GM21390 (cell line): Measurements from ENCODE around the gene A3GALT2.

Experiments
- ATAC-seq: cut with Tn5 transposase; IDR thresholded peaks from one replicate; pipeline ENCODE4 v1.9.1; 2021; ENCODE audit not compliant: unreplicated experiment

A3GALT2 gene

DNA sequence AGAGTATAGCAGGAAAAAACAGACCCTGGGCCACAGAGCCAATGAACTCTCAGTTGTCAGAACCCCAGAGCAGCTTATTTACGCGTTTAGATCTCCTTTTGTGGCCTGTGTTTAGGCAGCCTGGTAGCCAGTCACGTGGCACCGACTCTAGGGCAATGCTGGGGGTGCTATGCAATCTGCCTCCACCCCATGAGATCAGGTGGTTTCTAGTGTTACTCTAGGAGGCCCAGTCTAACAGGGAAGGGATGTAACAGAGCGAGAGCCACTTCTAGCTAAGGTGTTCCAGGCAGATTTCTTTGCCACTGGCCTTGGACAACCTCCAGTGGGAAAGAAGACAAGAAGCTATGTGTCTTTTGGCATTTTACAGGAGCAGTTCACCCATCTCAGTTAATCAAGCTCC is 12.0 kb upstream of the A3GALT2 start:
- no peak for ATAC-seq

DNA sequence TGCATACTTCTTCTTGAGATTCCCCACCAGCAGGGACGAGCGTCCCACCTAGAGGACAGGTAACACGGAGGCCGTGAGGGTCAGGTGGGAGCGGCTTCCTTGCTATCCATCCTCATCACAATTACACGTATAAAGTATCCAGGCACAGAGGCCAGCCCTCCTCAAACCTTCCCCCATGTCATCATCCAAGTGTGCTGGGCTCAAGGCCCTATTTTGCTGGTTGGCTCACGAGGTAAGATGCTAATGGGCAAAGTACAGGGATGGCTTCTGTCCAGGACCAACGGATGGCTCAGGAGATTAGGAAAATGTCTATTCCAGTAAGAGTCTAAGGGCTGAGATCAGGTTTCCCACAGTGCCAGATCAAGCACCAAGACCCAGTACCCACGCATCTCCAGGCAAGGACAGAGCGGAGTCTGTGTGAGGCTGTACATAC is 11.5 kb upstream of the A3GALT2 start:
- ATAC-seq = no peak

DNA sequence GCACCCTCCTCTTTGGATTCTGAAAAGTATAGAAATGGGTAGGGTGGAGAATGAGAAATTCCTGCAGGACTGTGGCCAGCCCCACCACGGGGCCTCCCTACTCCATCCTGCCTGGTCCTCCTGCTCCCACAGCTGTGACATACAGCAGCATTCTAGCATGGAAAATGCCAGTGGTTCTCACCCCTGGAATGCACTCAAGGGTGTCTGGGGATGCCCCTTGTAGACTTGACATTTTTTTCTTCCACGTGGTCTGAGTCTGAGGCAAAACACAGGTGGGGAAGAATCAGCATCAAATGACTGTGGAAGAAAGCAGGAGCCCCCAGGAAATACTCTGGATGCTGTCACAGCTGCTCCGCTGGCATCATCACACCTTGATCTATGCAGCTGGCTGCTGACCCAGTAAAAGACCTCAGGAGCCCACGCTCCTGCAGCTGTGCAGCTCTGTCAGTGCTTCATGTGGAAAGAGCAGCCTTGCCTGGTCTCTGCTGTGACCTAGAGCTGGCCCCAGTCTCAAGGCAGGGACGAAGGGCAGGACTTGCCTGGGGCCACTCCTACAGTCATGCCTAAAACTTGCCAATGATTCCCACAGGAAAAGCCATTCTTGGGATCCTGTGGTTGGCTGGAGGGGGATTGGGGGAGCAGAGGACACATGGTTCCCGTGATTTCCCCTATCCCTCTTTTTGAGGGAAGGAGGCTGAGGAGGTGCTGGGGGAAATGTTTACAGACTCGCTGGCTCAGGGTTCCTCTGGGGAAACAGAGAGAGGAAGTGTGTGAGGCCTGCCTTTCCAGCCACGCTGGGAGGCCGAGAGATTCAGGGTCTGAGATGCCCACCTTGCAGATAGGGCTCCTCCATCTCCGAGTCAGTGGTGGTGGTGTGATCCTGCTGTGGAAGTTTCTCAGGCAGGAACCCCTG is 10.8 kb upstream of the A3GALT2 start:
- ATAC-seq = no peak

DNA sequence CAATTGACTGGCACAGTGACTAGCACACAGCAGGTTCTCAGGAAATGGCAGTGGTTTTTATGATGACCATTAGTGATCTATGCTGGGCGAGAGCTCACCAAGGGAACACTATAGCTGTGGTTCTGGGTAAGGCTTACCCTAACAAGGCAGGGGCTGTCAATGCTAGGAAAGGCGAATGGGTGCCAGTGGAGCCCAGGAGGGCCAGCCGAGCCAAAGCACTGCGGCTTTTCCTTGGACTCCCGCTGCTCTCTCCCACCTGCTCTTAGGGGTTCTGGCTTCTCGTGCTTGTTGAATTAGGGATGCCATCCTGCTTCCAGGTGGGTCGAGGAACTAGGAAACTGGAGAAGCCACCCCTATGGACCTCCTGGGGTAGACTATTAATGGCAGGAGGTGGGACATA is 10.0 kb upstream of the A3GALT2 start:
- ATAC-seq = no peak

DNA sequence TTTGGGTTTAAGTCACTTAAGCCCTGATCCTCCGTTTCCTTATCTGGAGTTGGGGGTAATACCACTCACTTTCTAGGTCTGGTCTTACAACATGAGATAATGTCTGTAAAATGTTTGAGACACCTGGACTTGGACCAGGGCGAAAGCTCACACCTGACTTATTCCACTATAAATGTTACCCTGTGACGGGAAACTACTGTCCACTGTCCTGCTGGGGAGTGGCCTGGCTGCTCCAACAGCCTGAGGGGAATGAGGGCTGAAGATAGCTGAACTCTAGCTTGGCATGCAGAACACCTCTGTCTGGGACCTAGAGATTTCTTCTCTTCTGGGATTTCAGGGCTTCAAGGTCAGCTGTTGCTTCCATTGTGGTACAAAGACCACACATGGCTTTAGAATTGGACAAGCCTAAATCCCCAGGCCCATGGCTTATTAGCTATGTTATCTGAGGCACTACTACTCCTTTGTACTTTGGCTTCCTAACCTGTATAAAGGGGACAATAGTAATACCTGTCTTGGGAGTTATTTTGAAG is 9.5 kb upstream of the A3GALT2 start:
- no peak for ATAC-seq

DNA sequence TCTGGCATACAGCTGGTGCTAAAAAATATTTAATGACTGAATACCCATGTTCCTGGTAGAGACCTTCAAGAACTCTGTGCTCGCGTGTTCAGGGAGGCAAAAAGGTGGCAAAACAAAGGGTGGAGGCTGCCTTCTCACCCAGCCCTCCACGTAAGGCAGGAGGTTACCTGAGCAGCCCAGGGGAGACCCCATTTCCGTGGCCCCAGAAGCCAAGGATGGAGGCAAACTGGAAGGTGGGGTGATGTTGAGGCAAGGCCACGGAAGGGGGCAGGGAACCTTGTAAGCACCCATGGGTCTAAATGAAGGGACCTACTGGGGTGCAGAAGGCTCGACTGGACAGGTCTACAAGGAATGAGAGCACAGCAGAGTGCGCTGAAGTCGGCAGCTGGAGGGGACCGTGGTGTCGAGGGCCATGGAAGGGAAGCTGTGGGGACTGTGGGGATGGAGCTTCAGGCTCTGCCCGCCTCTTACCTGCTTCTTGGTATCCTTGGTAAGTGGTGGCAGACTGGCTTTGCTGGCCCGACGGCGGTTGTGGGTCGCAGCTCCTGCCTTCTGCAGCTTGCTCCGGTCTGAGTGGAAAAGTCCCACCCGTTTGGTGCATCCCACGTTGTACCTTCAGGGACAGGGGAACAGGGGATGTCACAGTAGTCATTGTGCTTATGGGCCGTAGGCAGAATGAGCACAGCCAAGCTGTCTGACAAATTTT is 8.9 kb upstream of the A3GALT2 start:
- ATAC-seq = no peak

DNA sequence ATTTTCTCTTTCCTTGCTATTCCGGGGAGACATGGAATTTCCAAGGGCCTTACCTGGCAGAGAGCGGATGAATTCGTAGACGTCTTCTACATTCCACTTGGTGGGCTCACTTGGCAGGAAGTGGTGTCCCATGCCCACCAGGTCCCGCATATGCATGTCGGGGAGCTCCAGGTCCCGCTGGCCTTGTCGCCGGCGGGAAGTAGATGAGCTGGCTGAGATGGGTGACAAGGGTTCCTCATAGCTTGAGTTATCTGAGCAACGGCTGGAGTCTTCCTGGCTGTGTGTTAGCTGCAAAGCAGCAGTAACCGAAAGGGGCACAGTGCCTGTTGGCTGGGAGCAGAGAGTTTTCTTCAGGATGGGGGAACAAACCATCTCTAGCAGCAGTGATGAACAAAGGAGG is 7.9 kb upstream of the A3GALT2 start:
- no peak for ATAC-seq

DNA sequence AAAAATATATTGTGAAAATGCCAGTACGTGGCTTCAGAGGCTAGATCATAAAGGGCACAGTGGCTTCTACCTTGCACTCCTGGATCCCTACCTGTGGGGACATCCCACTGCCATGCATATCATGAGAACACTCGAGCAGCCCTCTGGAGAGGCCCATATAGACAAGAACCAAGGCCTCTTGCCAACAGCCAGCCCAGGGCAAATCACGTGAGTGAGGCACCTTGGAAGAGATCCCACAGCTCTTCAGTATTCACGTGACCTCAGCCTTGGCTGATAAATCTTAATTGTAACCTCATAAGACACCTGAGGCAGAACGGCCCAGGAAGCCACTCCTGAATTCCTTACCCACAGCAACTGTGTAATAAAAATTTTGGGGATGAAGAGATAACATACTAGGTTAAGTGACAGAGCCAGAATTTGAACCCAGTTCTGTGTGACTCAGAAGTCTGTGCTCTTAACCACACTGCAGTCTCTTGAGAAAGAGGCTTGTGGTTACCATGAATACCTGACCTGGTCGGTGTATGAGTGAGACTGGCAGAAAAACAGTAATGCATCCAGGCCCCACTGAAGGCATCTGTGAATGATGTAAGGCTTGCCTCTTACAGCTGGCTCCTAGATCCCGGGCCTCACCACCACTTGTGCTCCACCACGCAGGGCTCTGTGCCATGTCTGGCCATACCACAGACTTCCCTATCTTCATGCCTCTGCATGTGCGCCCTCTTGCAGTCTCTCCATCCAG is 6.9 kb upstream of the A3GALT2 start:
- ATAC-seq = no peak

DNA sequence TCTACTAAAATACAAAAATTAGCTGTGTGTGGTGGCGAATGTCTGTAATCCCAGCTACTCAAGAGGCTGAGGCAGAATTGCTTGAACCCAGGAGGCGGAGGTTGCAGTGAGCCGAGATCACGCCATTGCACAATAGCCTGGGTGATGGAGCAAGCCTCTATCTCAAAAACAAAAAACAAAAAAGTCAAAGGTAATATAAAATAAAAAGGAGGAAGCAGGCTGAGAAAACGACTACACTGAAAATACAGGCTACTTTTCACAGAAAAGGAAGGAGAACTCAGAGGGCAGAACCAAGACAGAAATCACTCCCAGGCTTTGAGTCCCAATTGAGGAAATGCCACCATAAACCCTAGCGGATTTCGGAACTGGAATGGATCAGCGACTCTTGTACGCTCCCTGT is 5.9 kb upstream of the A3GALT2 start:
- ATAC-seq = no peak

DNA sequence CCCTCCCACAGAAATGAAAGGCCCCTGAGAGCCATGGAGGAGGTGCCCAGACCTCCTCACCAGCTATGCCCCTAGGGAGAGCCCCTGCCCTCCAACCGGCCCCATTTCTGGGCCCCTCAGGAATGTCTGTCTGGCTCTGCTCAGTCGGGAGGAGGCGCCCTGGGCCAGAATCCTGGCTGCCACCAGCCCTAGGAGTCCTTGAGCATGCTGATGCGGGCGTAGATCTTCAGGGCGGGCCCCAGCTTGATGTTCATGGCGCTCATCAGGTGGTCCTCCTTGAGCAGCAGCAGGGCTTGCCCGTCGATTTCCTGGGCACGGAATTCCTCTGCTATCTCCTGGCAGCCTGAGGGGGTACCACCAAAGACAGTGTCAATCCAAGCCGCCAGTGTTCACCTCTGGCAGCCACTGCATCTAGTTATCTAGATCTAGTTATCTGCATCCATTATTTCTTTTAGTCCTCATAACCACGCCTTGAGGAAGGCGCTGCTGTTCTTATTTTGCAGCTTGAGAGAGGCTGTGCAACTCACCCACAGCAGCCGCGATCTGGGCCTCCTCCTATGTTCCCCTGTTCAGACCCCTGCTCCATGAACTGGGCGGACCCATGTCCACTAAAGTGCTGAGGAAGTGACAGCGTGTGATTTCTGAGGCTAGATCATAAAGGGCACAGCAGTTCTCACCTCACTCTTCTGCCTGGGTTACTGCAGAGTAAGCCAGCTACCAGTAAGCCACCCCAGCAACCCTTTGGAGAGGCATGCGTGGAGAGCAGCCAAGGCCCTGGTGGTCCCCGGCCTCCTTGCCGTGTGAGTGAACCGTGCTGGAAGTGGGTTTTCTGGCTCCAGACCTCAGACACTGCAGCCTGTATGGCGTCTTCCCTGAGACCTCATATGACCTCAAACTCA is 4.0 kb upstream of the A3GALT2 start:
- no peak for ATAC-seq

DNA sequence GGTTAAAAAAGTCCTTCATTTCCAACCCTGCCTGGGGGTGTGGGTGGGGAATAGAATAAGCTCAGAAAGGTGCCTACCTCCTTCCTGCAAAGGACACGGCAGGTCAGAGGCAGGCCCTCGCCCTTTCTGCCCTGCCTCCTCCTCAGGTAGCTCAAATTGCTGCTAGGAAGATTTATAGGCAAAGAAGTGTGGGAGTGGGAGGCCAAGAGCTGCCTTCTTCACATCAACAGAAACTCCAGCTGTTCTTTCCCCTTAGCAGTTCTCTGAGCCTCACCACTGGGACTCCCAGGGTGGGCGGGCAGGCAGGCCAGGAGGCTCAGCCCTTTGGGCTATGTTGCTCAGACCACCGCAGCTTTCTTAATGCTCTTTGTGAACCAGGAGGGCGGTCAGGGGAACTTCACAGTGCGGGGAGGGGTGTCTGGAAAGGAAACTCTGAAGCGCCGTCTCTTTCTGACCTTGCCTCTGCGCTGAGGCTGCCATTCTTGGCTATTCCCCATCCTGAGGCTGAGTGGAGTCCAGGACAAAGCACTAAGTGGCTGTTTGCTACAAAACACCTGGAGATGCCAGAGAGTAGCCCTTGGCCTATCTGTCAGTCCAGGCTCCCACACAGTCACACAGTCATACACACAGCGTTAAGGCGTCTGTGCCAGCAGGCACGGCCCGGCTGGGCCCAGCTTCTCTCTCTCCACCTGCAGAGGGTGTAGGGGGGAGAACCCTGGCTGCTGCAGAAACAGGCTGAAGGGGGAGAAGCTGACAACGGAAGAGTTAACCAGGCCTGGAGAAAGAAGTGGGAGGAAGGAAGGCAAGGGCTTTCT is 3.0 kb upstream of the A3GALT2 start:
- ATAC-seq = no peak

DNA sequence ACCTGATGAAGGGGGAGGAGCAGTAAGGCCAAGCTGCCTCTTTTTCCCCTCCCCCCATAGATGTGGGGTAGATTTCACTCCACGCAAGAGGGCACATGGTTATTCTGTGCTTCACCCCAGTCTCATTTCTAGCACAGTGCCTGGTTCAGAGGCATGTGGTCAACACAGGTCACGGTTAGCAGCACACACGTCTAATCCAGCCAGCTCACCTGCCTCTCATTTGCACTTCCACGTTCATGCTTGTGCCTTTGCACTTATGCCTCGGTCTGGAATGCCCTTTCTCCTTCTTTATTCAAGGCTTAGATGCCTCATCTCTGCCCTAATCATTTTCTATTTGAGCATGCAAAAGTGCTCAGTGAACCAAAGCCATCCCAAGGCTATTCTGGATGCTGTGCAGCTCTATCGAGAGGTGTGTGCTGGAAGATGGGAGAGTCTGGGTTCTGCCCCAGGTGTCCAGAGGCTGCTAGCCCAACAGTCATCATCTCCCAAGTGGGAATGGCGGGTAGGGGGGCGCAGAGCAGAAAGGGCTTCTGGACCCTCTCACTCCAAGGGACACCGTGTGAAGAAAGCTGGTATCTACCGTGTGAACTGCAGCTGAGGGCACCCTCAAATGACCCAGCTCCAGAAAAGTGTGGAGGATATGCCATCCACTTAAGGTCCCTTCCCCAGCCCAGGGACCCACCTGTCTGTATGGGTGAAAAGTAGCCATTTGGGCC is 2.1 kb upstream of the A3GALT2 start:
- ATAC-seq = no peak

DNA sequence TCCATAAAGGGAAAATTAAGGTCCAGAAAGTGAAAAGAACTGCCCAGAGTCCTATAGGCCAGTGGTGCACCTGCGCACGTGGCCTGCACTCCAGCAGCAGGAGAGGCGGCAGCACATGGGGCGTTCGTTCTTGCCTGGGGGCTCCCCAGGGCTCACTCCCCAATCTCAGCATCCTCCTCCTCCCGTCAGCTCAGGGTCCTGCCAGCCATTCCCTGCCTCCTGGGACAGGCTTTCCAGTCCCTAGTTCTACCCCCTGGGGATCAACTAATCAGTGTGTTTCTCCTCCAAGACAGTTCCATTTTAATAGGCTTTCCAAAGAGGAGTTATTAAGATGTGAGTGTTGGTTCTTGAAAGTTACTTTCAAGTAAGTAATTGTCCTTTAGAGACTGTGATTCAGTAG is 1.2 kb upstream of the A3GALT2 start:
- no peak for ATAC-seq

DNA sequence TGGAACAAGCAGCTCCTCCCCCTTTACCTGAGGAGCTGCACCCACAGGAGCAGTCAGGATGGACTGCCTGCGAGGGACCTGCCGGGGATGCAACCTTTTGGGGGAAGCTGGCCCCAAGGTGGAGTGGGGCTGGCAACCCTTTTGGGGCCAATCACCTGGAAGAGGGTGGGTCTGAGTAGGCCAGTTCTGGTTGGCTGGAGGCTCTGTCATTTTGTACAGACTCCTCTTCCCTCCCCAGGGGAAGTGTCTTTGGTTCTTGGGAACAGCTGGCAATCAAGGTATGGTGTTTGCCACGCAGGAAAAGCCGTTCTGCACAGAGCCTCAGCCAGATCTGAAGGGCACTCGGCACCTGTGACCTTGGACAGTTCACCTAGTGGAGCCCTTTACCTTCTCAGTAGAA is 280 bp upstream of the A3GALT2 start:
- ATAC-seq = no peak

DNA sequence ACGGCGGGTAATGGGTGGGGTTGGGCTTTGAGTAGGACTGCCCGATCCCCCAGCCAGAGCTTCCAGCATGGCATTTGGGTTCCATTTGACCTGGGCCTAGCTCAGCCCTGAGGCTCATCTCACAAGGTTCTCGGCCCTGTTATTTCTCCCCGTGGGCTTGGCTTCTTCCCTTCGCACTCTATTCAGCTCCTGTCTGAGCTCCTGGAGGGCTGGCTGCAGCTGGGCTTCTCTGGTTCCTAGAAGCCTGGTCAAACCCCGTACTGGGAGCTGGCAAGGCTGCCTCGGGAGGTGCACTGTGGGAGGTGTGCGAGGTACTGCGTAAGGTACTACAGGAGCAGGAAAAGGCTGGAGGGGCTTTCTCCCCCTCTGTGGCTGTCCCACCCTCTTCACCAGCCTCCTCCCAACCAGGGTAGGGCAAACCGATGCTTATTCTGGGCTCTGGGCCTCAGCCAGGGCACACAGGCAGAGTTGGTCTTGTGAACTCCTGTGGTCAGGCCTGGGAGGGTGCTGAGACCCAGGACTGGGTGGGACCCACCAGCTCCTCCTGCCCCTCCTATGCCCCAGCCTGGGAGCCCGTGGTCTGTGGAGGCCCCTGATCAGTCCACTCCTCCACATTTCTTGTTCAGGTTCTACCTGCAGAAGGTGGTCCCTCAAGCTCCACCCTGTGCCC is 814 bp downstream of the A3GALT2 start:
- no peak for ATAC-seq

DNA sequence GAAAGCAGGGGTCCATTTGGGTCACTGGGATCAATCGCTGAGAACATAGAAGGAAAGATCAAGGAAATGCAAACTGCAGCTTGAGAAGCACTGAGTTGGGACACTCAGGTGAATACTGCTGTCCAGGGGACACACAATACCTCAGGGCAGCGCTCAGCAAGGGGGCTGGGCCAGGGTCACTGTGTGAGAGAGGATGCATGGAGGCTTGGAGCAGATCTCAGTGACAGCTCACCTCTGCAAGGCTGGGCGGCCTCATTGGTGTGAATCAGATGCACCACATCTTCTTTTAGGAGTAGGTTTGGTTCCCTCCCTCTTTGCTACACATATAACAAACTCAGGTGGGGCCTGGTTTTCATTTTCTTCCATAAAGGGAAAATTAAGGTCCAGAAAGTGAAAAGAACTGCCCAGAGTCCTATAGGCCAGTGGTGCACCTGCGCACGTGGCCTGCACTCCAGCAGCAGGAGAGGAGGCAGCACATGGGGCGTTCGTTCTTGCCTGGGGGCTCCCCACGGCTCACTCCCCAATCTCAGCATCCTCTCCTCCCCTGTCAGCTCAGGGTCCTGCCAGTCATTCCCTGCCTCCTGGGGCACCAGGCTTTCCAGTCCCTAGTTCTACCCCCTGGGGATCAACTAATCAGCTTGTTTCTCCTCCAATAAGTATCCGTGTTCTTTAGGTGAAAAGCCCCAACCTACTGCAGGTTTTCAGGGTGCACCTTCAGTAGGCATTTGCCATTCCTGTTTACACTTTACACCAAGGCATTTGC is 1.5 kb downstream of the A3GALT2 start:
- ATAC-seq = no peak

DNA sequence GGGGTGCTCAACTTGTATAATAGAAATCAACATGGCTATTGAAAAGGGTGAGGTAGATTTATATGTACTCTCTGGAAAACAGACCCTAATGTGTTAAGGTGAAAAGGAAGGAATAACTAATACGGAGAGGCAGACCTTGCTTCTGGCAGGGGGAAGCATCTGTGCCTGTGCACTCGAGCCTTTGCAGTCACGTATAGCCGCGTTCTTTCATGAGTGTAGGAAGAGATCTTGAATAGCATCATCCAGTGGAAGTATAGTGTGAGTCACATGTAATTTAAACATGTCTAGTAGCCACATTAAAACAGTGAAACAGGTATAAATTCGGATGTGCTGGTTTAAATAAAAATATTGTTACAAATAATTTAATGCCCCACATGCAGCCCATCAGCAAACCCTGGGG is 3.0 kb downstream of the A3GALT2 start:
- no peak for ATAC-seq

DNA sequence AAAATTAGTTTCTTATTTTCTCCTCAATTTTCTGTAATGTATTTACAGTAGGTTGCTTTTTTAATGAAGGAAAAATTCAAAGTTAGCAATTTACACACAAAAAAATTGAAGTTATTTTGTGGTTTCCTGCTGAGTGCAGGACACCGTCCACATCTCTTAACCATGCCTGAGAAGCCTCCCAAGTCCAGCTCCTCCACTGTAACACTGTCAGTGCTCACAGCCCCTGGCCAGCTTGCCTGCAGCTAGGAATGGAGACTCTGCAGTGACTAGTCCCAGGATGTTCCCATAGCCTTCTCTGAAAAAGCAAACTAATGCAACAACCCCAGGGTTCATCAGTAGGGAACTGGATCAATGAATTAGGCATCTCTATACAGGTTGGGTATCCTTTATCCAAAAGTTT is 3.5 kb downstream of the A3GALT2 start:
- ATAC-seq = no peak
